ENCODE data around the gene GLYATL1B. TPM values are rescaled to one million over a fixed set of nuclear protein-coding genes. Genes with fewer than 3 reads are reported as not detected.
"Not testable (repeated sequence)": the region's sequence is repeated elsewhere in the genome, so short reads cannot be mapped to it uniquely, and the experiment has no call there.

Gene GLYATL1B
- total RNA-seq, 1 experiment from 2014 or later = not detected

DNA sequence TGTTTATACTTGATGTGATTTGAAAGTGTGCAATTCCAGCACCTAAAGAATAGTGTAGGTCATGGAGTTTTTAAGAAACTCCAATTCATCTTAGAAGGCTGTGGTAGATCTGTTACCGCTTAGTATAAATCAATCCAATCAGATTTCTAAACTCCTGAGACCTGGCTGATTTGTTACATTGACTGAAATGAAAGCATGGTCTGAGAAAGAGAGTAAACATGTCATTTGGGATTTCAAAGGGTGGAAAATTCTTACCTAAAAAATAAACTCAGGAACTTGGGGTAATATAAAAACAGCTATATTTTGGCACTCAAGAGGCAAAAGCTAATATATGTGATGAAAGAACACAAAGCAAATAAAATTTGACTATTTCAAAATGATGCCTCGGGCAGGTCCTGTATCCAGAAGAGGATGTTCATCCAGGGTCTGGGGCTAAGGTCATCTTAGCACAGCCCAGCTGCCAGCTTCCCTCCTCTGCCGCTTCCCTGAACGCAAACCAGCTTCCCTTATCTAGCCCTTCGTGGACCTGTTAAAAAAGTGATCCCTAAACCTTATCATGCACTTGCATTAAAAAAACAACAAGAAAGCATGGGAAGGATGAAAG is 10.0 kb downstream of the GLYATL1B start:
- not testable (repeated sequence) for DNase-seq (ENCODE audit: low spot score)

DNA sequence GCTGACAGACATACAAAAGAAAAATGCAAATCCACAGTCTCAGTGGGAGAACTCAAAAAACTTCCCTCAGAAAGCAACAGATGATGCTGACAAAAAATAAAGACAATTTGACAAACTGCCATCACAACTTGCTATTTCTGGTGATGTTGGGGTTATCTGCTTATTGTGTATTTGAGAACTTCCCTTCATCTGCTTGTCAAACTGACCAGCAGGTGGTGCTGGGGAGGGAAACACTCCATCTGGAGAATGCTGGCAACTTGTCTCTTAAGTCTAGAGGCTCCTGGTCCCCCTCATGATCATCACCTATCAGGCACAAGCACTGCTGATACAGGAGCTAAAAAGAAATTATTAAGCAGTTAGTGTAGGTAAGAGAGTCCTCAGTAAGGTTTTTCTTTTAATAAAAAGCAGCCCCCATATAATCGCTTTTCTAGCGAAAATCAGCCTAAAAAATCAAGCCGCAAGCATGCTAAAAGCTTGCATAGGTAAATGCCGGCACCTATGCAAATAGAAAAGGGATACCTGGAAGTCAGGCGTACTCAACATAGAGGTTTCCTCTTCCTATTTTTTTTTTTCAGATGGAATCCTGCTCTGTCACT is 11.1 kb downstream of the GLYATL1B start:
- DNase-seq (ENCODE audit: low spot score) = peak; percentile 82

GRCh38 chr11:59097938-59098337 is 11.8 kb downstream of the GLYATL1B start:
- DNase-seq (ENCODE audit: low spot score) = peak; percentile 34

DNA sequence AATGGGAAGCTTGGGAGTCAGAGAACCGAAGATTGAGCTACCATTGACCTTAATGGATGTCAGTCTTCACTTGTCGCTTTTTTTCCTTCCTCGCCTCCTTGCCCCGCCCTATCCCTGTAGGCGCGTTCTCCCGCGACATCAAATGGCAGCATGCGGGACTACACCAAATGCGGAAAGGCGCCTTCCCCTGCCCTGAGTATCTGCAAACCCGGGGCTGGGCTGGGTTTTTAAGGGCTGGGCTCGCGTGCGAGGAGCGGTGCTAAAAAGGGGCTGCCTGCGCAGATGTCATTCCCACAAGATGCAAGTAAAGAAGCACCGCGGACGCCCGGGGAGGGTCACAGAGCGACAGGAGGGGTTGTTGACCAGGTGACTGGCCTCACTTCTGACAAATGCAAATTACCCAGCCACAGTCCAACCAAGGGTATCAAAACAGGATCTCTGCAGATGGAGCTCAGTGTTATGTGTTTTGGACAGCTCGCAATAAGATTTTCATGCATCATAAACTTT is 16.2 kb downstream of the GLYATL1B start:
- no peak for DNase-seq (ENCODE audit: low spot score)

DNA sequence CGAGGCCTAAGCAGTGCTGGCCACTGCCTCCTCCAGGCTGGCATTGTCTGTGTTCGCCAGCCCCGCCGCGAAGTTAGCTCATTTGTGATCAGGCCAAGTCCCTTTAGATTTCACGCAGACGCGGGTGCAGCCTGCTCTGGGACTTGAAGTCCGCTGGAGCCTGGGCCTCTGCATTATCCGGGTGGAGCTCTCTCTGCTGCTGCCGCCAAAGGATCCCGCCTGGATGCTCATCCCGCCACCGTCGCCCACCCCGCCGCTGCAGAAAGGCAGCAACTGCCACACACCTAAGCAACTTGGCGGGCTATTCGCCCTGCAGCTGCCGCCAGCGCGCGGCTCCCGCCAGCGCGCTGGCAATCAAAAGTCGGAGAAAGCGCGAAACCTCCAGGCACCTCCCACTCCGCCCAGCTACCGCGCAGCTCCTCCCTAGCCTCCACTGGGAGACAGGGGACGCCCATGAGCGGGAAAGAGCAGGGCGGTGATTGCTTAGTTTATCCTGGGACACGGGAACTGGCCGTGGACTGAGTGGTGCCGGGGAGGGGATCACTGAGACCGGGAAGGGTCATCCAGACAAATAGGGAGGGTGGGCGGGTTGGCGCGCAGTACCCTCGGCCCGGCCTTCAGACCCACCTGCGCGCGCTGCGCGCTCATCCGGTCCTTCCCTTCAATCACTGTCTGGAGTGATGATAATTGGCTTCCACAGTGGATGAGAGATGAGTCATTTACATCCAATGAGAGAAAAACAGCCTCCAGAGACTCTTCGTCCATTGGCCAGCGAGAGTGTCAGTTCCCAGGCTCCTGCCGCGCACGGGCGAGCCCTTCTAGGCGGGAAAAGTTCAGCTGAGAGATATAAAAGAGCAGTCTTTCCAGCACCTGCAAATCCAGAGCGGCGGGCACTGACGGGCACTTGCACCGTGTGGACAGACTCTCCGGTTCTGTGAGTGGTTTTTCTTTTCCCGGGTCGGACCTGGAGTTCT is 20.5 kb downstream of the GLYATL1B start, which contains the start of gene FAM111B:
Gene FAM111B (plus strand): TSS at position 875 of the 974 bp plus-strand sequence. CDS start 2,389 bp downstream, outside the sequence.
- peak; percentile 98 for DNase-seq (ENCODE audit: low spot score)

DNA sequence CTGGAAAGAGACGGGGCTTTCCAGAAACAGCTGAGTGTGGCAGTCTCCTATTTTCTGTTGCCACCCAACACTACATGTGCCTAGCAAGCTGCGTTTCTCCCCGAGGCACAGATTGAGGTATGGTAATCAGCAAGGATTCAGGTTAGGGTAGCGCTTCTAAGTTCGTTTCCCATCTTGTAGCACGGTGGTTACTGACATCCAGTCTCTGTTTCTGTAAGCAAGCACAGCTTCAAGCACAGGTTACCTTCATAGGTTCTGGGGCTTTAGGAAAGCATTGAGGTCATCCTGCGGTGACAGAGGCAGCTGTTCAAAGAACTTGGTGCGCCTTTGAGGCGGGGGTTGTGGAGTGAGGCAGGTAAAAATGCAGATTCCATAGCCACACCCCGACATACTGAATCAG is 21.6 kb downstream of the GLYATL1B start:
- peak; percentile 45 for DNase-seq (ENCODE audit: low spot score)

- DNase-seq (ENCODE audit: low spot score) = no peak
Observed at GRCh38 chr11:59112494-59112893, 26.4 kb downstream of the GLYATL1B start.

GRCh38 chr11:59114344-59114743 is 28.2 kb downstream of the GLYATL1B start:
- no peak for DNase-seq (ENCODE audit: low spot score)

GRCh38 chr11:59115553-59115952 is 29.4 kb downstream of the GLYATL1B start:
- no peak for DNase-seq (ENCODE audit: low spot score)

GRCh38 chr11:59117774-59118173 is 31.7 kb downstream of the GLYATL1B start:
- no peak for DNase-seq (ENCODE audit: low spot score)

DNA sequence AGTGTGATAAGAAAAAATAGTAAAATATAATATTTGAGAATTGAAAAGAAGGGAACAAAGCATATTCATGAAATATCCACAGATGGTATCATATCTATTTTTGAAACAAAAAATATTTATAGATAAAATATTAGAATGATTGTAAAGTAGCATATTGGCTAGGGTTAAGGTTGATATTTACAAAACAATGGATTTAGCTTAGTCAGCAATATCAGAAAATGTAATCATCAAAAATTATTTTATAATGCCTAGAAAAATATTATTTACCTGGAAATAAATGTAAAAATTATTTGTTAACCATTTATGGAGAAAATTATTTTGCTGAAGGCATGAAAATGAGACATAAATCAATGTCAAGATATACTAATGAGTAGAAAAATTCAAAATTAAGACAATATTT is 33.7 kb downstream of the GLYATL1B start:
- DNase-seq (ENCODE audit: low spot score) = no peak

GRCh38 chr11:59135648-59136461 is 49.7 kb downstream of the GLYATL1B start:
- peak; percentile 88 for DNase-seq (ENCODE audit: low spot score)

DNA sequence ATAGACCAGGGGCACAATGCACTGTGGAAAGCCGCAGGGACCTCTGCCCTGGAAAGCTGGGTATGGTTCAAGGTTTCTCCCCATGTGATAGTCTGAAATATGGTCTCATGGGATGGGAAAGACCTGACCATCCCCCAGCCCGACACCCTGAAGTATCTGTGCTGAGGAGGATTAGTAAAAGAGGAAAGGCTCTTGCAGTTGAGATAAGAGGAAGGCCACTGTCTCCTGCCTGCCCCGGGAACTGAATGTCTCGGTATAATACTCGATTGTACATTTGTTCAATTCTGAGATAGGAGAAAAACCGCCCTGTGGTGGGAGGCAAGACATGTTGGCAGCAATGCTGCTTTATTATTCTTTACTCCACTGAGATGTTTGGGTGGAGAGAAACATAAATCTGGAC is 50.4 kb downstream of the GLYATL1B start:
- not testable (repeated sequence) for DNase-seq (ENCODE audit: low spot score)

DNA sequence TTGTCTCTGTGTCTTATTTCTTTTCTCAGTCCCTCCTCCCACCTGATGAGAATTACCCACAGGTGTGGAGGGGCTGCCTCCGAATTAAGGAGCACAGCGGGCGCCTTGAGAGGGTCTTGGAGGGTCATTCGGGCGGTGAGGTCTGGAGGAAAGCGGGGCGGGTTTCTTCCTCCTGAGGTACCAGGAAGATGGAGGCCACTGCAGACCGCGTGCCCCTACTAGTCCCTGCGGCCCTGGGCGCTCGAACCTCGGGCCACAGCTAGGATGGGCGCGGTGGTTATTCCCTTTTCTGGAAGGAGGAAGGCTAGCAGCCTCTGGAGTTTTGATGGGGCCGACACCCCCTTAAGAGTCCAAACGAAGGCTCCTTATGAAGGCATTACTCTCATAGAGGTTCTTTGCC is 51.1 kb downstream of the GLYATL1B start:
- DNase-seq (ENCODE audit: low spot score) = no peak

DNA sequence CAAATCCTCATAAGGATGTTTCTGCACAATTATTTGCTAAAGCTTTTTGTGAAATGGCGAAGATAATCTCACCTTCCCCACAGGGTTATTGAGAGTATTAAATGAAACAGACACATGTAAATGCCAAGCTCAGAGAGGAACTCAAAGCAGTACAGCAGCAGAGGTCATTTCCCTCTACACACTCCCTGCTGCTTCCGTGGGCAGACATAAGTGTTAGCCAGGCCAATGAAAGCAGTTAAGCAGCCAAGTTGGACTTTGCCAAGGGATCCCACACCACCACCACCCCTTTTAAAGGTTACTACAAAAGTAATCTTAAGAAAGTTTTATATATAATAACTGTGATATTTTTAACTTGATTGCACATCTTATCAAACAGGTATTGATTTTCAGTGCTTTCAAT is 52.5 kb downstream of the GLYATL1B start:
- DNase-seq (ENCODE audit: low spot score) = no peak

DNA sequence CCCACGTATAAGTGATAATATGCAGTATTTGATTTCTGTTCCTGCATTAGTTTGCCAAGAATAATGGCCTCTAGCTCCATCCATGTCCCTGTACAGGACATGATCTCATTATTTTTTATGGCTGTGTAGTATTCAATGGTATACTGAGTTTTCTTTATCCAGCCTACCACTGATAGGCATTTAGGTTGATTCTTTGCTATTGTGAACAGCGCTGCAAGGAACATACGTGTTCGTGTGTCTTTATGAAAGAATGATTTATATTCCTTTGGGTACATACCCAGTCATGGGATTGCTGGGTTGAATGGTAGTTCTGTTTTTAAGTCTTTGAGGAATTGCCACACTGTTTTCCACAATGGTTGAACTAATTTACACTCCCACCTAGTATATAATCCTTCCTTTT is 55.1 kb downstream of the GLYATL1B start:
- no peak for DNase-seq (ENCODE audit: low spot score)

DNA sequence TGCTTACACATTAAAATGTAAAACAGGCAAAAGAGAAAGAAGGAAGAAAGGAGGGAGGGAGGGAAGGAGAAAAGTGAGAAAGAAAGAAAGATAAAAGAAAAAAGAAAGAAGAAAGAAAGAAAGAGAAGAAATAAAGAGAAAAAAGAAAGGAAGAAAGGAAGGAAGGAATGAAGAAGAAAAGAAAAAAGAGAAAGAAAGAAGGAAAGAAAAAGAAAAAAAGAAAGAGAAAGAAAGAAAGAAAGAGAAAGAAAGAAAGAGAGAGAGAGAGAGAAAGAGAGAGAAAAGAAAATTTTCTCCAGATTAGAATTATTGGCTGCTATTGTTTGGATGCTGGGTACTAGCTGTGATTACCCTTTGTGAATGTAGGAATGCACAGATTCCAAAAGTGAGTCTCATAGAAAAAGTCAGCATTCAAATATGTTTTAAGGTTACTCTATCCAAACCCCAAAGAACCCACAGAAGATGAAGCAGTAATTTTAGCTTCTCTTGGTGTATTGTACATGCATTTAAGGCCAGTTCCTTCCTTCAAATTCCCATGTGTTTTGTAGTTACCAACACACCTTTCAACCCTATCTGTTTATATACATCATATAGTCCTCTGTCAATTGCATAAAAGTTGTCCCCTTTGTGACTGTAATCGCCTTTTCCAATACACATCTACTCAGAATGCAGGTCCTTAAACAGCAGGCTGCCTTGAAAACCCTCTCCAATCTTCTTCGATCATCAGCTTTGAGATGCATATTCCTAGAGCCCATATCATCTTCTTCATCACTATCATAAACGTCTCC is 55.8 kb downstream of the GLYATL1B start:
- DNase-seq (ENCODE audit: low spot score) = peak; percentile 67

DNA sequence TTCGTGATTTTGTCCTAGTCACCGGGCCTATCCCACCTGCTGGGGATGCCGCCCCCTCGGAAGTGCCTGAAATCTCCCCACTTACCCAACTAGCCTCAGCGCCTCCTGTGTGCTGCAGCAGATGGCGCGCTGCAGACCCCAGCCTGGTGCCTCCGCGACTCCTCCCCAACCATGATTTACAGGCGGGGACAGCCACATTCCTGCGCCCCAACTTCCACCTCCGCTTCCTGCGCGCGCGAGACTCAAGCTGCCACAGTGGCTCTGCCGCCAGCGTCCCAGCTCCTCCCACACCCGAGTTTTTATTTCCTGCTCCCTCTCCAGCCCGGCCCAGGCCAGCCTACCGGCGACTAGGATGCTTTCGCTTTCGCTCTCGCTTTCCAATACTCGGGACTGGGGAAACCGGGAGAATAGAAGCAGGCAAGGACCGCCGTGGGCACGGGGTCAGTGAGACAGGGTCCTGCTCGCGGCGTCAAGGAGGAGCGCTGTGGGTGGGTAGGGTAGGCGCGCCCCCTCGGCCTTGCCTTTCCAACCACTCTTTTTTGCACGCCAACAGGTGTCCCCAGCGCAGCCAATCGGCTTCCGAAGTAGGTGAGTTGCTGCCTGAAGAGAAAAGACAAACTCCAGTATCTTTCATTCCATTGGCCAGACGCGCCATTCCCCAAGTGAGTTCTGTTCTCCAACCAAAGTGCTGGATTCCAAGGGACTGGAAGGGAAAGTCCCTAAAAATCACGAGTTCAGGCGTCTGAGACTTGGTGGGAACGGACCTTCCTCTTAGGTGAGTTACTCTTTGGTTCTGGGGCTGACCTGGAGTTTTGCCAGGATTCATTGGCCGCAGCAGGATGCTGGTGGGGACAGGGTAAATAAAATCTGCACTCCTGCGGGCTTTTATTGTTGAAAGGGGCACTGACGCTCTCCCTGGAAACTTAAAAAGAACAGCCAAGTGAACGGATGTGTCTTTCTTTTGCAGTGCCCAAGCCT is 56.7 kb downstream of the GLYATL1B start, which contains the start of gene FAM111A:
Gene FAM111A (plus strand): TSS at position 327 of the 978 bp plus-strand sequence. CDS start 6,017 bp downstream, outside the sequence.
- DNase-seq (ENCODE audit: low spot score) = peak; percentile 97

DNA sequence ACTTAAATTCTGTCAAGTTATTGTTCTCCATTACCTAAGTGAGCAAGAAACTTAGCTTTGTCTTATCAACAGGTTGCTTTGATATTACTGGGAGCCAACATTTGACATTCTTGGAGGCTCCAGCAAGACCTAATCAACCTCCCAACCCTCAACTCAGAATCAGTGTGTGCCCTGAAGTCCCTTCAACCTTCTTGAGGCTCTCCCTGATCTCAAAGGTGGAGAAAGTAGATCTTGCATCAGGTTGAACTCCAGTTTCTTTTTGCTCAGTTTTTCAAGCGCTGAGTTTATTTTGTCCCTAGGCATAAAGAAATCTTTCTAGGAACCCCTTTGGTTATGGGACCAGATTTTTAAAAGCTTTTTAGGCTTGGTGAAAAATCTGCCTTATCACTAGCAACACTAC is 58.0 kb downstream of the GLYATL1B start:
- DNase-seq (ENCODE audit: low spot score) = no peak

Measured in HT-29 (cell line).